HUES6 (cell line): Measurements from ENCODE around the gene NRF1.
A peak's percentile ranks its signal among the peaks of the same experiment; 100 is the strongest.

Experiments
- H3K27ac ChIP-seq: 2 replicates; pipeline ENCODE4 v1.7.0; 2013; ENCODE audit warnings: low read depth, mild to moderate bottlenecking, low read length, inconsistent platforms
- H3K27me3 ChIP-seq: 2 replicates; pipeline ENCODE4 v1.6.1; 2013; ENCODE audit warnings: low read length; ENCODE audit not compliant: control insufficient read depth, insufficient read depth
- H3K36me3 ChIP-seq: 2 replicates; pipeline ENCODE4 v1.6.1; 2013; ENCODE audit warnings: low read length; ENCODE audit not compliant: control insufficient read depth, insufficient read depth
- H3K4me1 ChIP-seq: 2 replicates; pipeline ENCODE4 v1.6.1; 2013; ENCODE audit warnings: low read length; ENCODE audit not compliant: control insufficient read depth, insufficient read depth
- H3K4me3 ChIP-seq: 2 replicates; pipeline ENCODE4 v1.5.1; 2013; ENCODE audit warnings: low read depth, low read length
- H3K9ac ChIP-seq: one replicate; pipeline ENCODE4 v1.6.1; 2013; ENCODE audit warnings: mild to moderate bottlenecking, low read length
- H3K9me3 ChIP-seq: 2 replicates; pipeline ENCODE4 v1.6.1; 2013; ENCODE audit warnings: low read depth, low read length; ENCODE audit not compliant: control insufficient read depth, insufficient read depth

Gene NRF1

GRCh38 chr7:129771928-129772479 lies 160.5 kb downstream of the NRF1 start:
- Histone ChIP-seq H3K4me3 (peak overlapping the region; percentile 5; the same call in 1 of the 2 replicates), H3K9ac (peak overlapping the region; percentile 18), H3K36me3 (peaks cover 11% of the 10 kb centered on the region; the same call in 1 of the 2 replicates), H3K9me3 (no peaks in the 10 kb centered on the region), H3K4me1 (peaks cover 63% of the 10 kb centered on the region), H3K27ac (no peak overlapping the region), H3K27me3 (peaks cover 44% of the 10 kb centered on the region)

GRCh38 chr7:129772646-129773280 lies 161.2 kb downstream of the NRF1 start:
- Histone ChIP-seq H3K4me1 (peaks cover 71% of the 10 kb centered on the region), H3K27me3 (peaks cover 52% of the 10 kb centered on the region), H3K9me3 (no peaks in the 10 kb centered on the region), H3K9ac (no peak overlapping the region), H3K36me3 (0 out of 2 replicates have a peak, but pooled peaks cover 3% of the 10 kb centered on the region), H3K4me3 (0 out of 2 replicates have a peak overlapping the region, but pooled peaks have one; percentile 5), H3K27ac (no peak overlapping the region)

- no peak overlapping the region for H3K9ac ChIP-seq
- no peak overlapping the region for H3K27ac ChIP-seq
- H3K4me1 ChIP-seq, result peaks cover 76% of the 10 kb centered on the region
Measured at GRCh38 chr7:129773328-129773731, 161.8 kb downstream of the NRF1 start.

GRCh38 chr7:129773871-129774270 lies 162.4 kb downstream of the NRF1 start:
- no peaks in the 10 kb centered on the region for H3K36me3 ChIP-seq
- H3K27me3 ChIP-seq, result peaks cover 63% of the 10 kb centered on the region
- peaks cover 77% of the 10 kb centered on the region for H3K4me1 ChIP-seq
- no peaks in the 10 kb centered on the region for H3K9me3 ChIP-seq
- no peak overlapping the region for H3K27ac ChIP-seq
- no peak overlapping the region for H3K9ac ChIP-seq
- no peak overlapping the region for H3K4me3 ChIP-seq

More at GRCh38 chr7:129773328-129773731, 161.8 kb downstream of the NRF1 start:
- Histone ChIP-seq H3K4me3 (no peak overlapping the region), H3K9me3 (no peaks in the 10 kb centered on the region), H3K27me3 (peaks cover 57% of the 10 kb centered on the region), H3K36me3 (no peaks in the 10 kb centered on the region)

GRCh38 chr7:129774359-129774758 lies 162.8 kb downstream of the NRF1 start:
- Histone ChIP-seq H3K4me1 (peaks cover 75% of the 10 kb centered on the region), H3K4me3 (no peak overlapping the region), H3K9ac (no peak overlapping the region), H3K27ac (no peak overlapping the region), H3K36me3 (no peaks in the 10 kb centered on the region), H3K9me3 (no peaks in the 10 kb centered on the region), H3K27me3 (peaks cover 68% of the 10 kb centered on the region)

GRCh38 chr7:129774871-129775694 lies 163.6 kb downstream of the NRF1 start:
- no peaks in the 10 kb centered on the region for H3K36me3 ChIP-seq
- no peak overlapping the region for H3K27ac ChIP-seq
- peak overlapping the region; percentile 16; the same call in 1 of the 2 replicates for H3K4me3 ChIP-seq
- peaks cover 75% of the 10 kb centered on the region for H3K4me1 ChIP-seq
- H3K9ac ChIP-seq, result peak overlapping the region; percentile 56
- no peaks in the 10 kb centered on the region for H3K9me3 ChIP-seq
- peaks cover 74% of the 10 kb centered on the region for H3K27me3 ChIP-seq

- peaks cover 74% of the 10 kb centered on the region for H3K4me1 ChIP-seq
Measured at GRCh38 chr7:129775695-129776361, 164.3 kb downstream of the NRF1 start.

GRCh38 chr7:129776362-129776722 lies 164.8 kb downstream of the NRF1 start:
- Histone ChIP-seq H3K27ac (peak overlapping the region; percentile 49; the same call in 1 of the 2 replicates), H3K4me3 (peak overlapping the region; percentile 79), H3K36me3 (no peaks in the 10 kb centered on the region), H3K27me3 (peaks cover 82% of the 10 kb centered on the region), H3K9ac (peak overlapping the region; percentile 70), H3K4me1 (peaks cover 69% of the 10 kb centered on the region), H3K9me3 (no peaks in the 10 kb centered on the region)

More at GRCh38 chr7:129775695-129776361, 164.3 kb downstream of the NRF1 start:
- Histone ChIP-seq H3K9ac (peak overlapping the region; percentile 70), H3K27ac (peak overlapping the region; percentile 49; the same call in 1 of the 2 replicates), H3K4me3 (peak overlapping the region; percentile 44), H3K9me3 (no peaks in the 10 kb centered on the region), H3K36me3 (no peaks in the 10 kb centered on the region), H3K27me3 (peaks cover 77% of the 10 kb centered on the region)

- peaks cover 62% of the 10 kb centered on the region for H3K4me1 ChIP-seq
- H3K9ac ChIP-seq, result peak overlapping the region; percentile 77
- peak overlapping the region; percentile 79 for H3K4me3 ChIP-seq
- H3K27ac ChIP-seq, result peak overlapping the region; percentile 10; the same call in 1 of the 2 replicates
- no peaks in the 10 kb centered on the region for H3K36me3 ChIP-seq
- H3K9me3 ChIP-seq, result no peaks in the 10 kb centered on the region
- peaks cover 89% of the 10 kb centered on the region for H3K27me3 ChIP-seq
Measured at GRCh38 chr7:129777195-129777844, 165.8 kb downstream of the NRF1 start.

GRCh38 chr7:129777993-129778769 lies 166.7 kb downstream of the NRF1 start:
- Histone ChIP-seq H3K36me3 (no peaks in the 10 kb centered on the region), H3K9me3 (no peaks in the 10 kb centered on the region), H3K27me3 (peaks cover 97% of the 10 kb centered on the region), H3K4me1 (peaks cover 62% of the 10 kb centered on the region), H3K27ac (no peak overlapping the region), H3K9ac (peak overlapping the region; percentile 77), H3K4me3 (peak overlapping the region; percentile 79)
